WTC11 (cell line): ENCODE data around the gene SLC13A4. TPM values are rescaled to one million over a fixed set of nuclear protein-coding genes. Genes with fewer than 3 reads are reported as not detected.

Experiments
- ATAC-seq: fragments of 200-7000 bp; cut with Tn5 transposase; 2 replicates; pipeline ENCODE4 v1.10.0; 2021; ENCODE audit warnings: mild to moderate bottlenecking, moderate library complexity
- CTCF ChIA-PET: fragments of 300-600 bp; sonication (Branson Sonifier 250); formaldehyde crosslinking; loops from one replicate; lab custom pipeline; 2021; ENCODE audit warnings: antibody characterized with exemption; lab: Charles Lee
- POLR2A ChIA-PET: fragments of 350-600 bp; sonication (Branson Sonifier 250); formaldehyde crosslinking; loops from one replicate; lab custom pipeline; 2021; ENCODE audit warnings: antibody characterized with exemption; lab: Charles Lee
- DNase-seq: peaks from one replicate; pipeline ENCODE4 v3.0.0; 2021; ENCODE audit warnings: low spot score
- H3K27ac Mint-ChIP-seq: 2 replicates; pipeline ENCODE4 v1.8.0; 2021; ENCODE audit warnings: mixed read lengths
- H3K27me3 Mint-ChIP-seq: 2 replicates; pipeline ENCODE4 v1.8.0; 2021; ENCODE audit warnings: low read depth, mild to moderate bottlenecking, moderate library complexity, mixed read lengths
- H3K36me3 Mint-ChIP-seq: 2 replicates; pipeline ENCODE4 v1.8.0; 2021; ENCODE audit warnings: mixed read lengths
- H3K4me1 Mint-ChIP-seq: 2 replicates; pipeline ENCODE4 v1.8.0; 2022; ENCODE audit warnings: mixed read lengths
- H3K4me3 Mint-ChIP-seq: 2 replicates; pipeline ENCODE4 v1.8.0; 2021; ENCODE audit warnings: mild to moderate bottlenecking, moderate library complexity, mixed read lengths
- H3K9me3 Mint-ChIP-seq: 2 replicates; pipeline ENCODE4 v1.8.0; 2021; ENCODE audit warnings: mixed read lengths
- ELF4 ChIP-seq: sonication (generic); formaldehyde crosslinking; IDR thresholded peaks from 2 replicates; pipeline ENCODE4 v1.8.1; 2022; ENCODE audit warnings: low read depth, mild to moderate bottlenecking, moderate library complexity, missing genetic modification reagents
- NFATC4 ChIP-seq: fragments of 250-450 bp; sonication (Bioruptor Pico); IDR thresholded peaks from 2 replicates; pipeline ENCODE4 v1.9.0; 2021; ENCODE audit warnings: mild to moderate bottlenecking
- NFE2L1 ChIP-seq: sonication (generic); formaldehyde crosslinking; IDR thresholded peaks from 2 replicates; pipeline ENCODE4 v1.8.1; 2023; ENCODE audit warnings: missing genetic modification reagents
- SP1 ChIP-seq: sonication (generic); formaldehyde crosslinking; conservative IDR thresholded peaks from 2 replicates; pipeline ENCODE4 v1.8.1; 2022; ENCODE audit warnings: missing genetic modification reagents
- TP53 ChIP-seq: sonication (generic); formaldehyde crosslinking; IDR thresholded peaks from 2 replicates; pipeline ENCODE4 v1.8.1; 2023; ENCODE audit warnings: mild to moderate bottlenecking, missing genetic modification reagents
- ZNF121 ChIP-seq: sonication (generic); formaldehyde crosslinking; IDR thresholded peaks from 2 replicates; pipeline ENCODE4 v1.8.0; 2023; ENCODE audit warnings: missing genetic modification reagents
- ZNF396 ChIP-seq: fragments of 250-450 bp; sonication (Bioruptor Pico); IDR thresholded peaks from 2 replicates; pipeline ENCODE4 v1.8.0; 2021; ENCODE audit warnings: mild to moderate bottlenecking, moderate library complexity, borderline replicate concordance
- total RNA-seq: library from RNA; stranded (reverse); gene quantifications from 3 replicates; pipeline ENCODE4 v1.2.3, GENCODE V29; 2021
- TF ChIP-seq, protein P1 (sequence below): sonication (generic); formaldehyde crosslinking; IDR thresholded peaks from 2 replicates; pipeline ENCODE4 v1.8.0; 2023; ENCODE audit warnings: missing genetic modification reagents, mild to moderate bottlenecking, borderline replicate concordance
- TF ChIP-seq, protein P2 (sequence below): fragments of 200-600 bp; IDR thresholded peaks from 2 replicates; pipeline ENCODE4 v1.8.0; 2022; ENCODE audit warnings: antibody characterized with exemption
- TF ChIP-seq, protein P3 (sequence below): sonication (generic); formaldehyde crosslinking; IDR thresholded peaks from 2 replicates; pipeline ENCODE4 v1.8.1; 2023; ENCODE audit warnings: mild to moderate bottlenecking, missing genetic modification reagents, moderate library complexity
- TF ChIP-seq, protein P4 (sequence below): sonication (generic); formaldehyde crosslinking; IDR thresholded peaks from 2 replicates; pipeline ENCODE4 v1.8.0; 2022; ENCODE audit warnings: mild to moderate bottlenecking, missing genetic modification reagents

Gene SLC13A4
- total RNA-seq, 1 experiment from 2014 or later: 1.6 TPM

DNA sequence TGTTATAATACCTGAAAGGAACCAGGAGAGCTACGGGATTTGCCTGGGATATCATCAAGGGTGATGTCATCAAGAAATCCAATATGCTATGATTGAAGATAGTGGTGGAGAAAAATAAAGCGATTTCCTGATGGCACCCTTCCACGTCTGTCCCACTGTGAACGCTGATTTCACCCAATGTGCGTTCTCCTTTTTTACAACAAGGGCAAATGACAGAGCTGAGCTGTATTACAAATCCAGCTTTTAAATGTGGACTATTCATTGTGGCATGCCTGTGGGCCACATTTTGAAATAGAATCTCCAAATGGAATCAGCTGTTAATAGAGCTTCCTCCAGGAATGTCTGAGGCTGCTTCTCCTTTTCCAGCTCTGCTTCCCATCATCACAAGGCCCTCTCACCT lies 23.3 kb downstream of the SLC13A4 start:
- TF ChIP-seq, protein P1, sequence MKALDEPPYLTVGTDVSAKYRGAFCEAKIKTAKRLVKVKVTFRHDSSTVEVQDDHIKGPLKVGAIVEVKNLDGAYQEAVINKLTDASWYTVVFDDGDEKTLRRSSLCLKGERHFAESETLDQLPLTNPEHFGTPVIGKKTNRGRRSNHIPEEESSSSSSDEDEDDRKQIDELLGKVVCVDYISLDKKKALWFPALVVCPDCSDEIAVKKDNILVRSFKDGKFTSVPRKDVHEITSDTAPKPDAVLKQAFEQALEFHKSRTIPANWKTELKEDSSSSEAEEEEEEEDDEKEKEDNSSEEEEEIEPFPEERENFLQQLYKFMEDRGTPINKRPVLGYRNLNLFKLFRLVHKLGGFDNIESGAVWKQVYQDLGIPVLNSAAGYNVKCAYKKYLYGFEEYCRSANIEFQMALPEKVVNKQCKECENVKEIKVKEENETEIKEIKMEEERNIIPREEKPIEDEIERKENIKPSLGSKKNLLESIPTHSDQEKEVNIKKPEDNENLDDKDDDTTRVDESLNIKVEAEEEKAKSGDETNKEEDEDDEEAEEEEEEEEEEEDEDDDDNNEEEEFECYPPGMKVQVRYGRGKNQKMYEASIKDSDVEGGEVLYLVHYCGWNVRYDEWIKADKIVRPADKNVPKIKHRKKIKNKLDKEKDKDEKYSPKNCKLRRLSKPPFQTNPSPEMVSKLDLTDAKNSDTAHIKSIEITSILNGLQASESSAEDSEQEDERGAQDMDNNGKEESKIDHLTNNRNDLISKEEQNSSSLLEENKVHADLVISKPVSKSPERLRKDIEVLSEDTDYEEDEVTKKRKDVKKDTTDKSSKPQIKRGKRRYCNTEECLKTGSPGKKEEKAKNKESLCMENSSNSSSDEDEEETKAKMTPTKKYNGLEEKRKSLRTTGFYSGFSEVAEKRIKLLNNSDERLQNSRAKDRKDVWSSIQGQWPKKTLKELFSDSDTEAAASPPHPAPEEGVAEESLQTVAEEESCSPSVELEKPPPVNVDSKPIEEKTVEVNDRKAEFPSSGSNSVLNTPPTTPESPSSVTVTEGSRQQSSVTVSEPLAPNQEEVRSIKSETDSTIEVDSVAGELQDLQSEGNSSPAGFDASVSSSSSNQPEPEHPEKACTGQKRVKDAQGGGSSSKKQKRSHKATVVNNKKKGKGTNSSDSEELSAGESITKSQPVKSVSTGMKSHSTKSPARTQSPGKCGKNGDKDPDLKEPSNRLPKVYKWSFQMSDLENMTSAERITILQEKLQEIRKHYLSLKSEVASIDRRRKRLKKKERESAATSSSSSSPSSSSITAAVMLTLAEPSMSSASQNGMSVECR: no peak
- no peak for TF ChIP-seq NFATC4 (CRISPR knock-in tag)
- TF ChIP-seq, protein P2, sequence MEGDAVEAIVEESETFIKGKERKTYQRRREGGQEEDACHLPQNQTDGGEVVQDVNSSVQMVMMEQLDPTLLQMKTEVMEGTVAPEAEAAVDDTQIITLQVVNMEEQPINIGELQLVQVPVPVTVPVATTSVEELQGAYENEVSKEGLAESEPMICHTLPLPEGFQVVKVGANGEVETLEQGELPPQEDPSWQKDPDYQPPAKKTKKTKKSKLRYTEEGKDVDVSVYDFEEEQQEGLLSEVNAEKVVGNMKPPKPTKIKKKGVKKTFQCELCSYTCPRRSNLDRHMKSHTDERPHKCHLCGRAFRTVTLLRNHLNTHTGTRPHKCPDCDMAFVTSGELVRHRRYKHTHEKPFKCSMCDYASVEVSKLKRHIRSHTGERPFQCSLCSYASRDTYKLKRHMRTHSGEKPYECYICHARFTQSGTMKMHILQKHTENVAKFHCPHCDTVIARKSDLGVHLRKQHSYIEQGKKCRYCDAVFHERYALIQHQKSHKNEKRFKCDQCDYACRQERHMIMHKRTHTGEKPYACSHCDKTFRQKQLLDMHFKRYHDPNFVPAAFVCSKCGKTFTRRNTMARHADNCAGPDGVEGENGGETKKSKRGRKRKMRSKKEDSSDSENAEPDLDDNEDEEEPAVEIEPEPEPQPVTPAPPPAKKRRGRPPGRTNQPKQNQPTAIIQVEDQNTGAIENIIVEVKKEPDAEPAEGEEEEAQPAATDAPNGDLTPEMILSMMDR: no peak
- no peak for TF ChIP-seq ZNF396 (CRISPR knock-in tag)
- TF ChIP-seq, protein P3, sequence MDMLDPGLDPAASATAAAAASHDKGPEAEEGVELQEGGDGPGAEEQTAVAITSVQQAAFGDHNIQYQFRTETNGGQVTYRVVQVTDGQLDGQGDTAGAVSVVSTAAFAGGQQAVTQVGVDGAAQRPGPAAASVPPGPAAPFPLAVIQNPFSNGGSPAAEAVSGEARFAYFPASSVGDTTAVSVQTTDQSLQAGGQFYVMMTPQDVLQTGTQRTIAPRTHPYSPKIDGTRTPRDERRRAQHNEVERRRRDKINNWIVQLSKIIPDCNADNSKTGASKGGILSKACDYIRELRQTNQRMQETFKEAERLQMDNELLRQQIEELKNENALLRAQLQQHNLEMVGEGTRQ (CRISPR knock-in tag): no peak
- TF ChIP-seq, protein P4, sequence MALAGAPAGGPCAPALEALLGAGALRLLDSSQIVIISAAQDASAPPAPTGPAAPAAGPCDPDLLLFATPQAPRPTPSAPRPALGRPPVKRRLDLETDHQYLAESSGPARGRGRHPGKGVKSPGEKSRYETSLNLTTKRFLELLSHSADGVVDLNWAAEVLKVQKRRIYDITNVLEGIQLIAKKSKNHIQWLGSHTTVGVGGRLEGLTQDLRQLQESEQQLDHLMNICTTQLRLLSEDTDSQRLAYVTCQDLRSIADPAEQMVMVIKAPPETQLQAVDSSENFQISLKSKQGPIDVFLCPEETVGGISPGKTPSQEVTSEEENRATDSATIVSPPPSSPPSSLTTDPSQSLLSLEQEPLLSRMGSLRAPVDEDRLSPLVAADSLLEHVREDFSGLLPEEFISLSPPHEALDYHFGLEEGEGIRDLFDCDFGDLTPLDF (CRISPR knock-in tag): no peak
- no peak for TF ChIP-seq ZNF121 (CRISPR knock-in tag)
- TF ChIP-seq SP1 (CRISPR knock-in tag): no peak
- TF ChIP-seq NFE2L1: no peak
- no peak for TF ChIP-seq TP53
- TF ChIP-seq, all 79 proteins: peak for 0
- Mint-ChIP-seq H3K4me1 (no peaks in the 10 kb centered on the region; the same call in 1 of the 2 replicates), H3K27me3 (no peaks in the 10 kb centered on the region), H3K9me3 (no peaks in the 10 kb centered on the region), H3K27ac (no peak overlapping the region), H3K36me3 (0 out of 2 replicates have a peak, but pooled peaks cover 3% of the 10 kb centered on the region), H3K4me3 (no peak overlapping the region)
- ATAC-seq (no peak), DNase-seq (no peak)
- ChIA-PET POLR2A (interaction anchor here (0.9 to 1.1 kb wide), 2 partner anchors 17 to 22 kb away, joined by 3 read pairs; no protein-coding TSS in a partner anchor), CTCF (interaction anchor here (0.6 to 2.2 kb wide), 29 partner anchors 9 to 431 kb away, joined by 3 to 20 read pairs (median 4); partner anchors contain the start of genes SLC13A4 and STMP1)

DNA sequence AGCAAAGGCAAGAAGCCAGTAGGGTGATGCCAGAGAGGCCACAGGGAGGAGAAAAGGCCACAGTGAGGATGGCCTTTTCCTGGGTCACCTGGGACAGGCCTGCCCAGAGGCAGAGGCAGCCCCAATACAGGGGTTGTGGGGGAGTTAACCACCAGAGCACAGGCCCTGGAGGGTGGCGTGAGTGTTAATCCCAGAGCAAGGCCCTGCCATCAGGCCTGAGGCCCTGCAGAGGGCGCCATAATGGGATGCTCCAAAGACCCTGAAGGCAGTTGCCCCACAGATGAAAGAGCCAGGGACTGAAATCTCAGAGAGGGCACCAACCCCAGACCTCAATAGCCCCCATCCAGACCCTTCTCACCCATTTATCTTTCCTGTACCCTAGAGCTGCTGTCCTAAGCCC lies 23.9 kb downstream of the SLC13A4 start:
- CTCF ChIA-PET: interaction anchor here (0.6 to 2.2 kb wide), 29 partner anchors 8 to 431 kb away, joined by 3 to 20 read pairs (median 4); partner anchors contain the start of genes SLC13A4 and STMP1
- 0 out of 2 replicates have a peak, but pooled peaks cover 3% of the 10 kb centered on the region for H3K36me3 Mint-ChIP-seq
- TF ChIP-seq, protein P2: peak; percentile 75
- TF ChIP-seq ELF4 (CRISPR knock-in tag): no peak
- H3K4me1 Mint-ChIP-seq: no peaks in the 10 kb centered on the region; the same call in 1 of the 2 replicates
- H3K4me3 Mint-ChIP-seq: no peak overlapping the region
- DNase-seq (peak; percentile 76), ATAC-seq (peak; percentile 93)
- no peaks in the 10 kb centered on the region for H3K27me3 Mint-ChIP-seq
- no peaks in the 10 kb centered on the region for H3K9me3 Mint-ChIP-seq
- POLR2A ChIA-PET: no interaction called here
- no peak overlapping the region for H3K27ac Mint-ChIP-seq
